BLaER1 (cell line): ENCODE data around the gene ZBP1.

ENCODE experiments used
- H3K27ac ChIP-seq: shearing (Covaris generic); formaldehyde crosslinking; 2 replicates; pipeline ENCODE4 v1.8.1; 2022
- H3K27me3 ChIP-seq: shearing (Covaris generic); formaldehyde crosslinking; 2 replicates; pipeline ENCODE4 v1.8.1; 2022
- H3K36me3 ChIP-seq: shearing (Covaris generic); formaldehyde crosslinking; 2 replicates; pipeline ENCODE4 v1.8.1; 2022
- H3K4me1 ChIP-seq: shearing (Covaris generic); formaldehyde crosslinking; 2 replicates; pipeline ENCODE4 v1.8.1; 2022
- H3K4me2 ChIP-seq: shearing (Covaris generic); formaldehyde crosslinking; 2 replicates; pipeline ENCODE4 v1.8.1; 2022
- H3K4me3 ChIP-seq: shearing (Covaris generic); formaldehyde crosslinking; 2 replicates; pipeline ENCODE4 v1.8.1; 2022
- H3K9ac ChIP-seq: shearing (Covaris generic); formaldehyde crosslinking; 2 replicates; pipeline ENCODE4 v1.8.1; 2022
- H3K9me3 ChIP-seq: shearing (Covaris generic); formaldehyde crosslinking; 2 replicates; pipeline ENCODE4 v1.8.1; 2022
- H4K20me1 ChIP-seq: shearing (Covaris generic); formaldehyde crosslinking; 2 replicates; pipeline ENCODE4 v1.8.1; 2022
- Cebpa-rat ChIP-seq: shearing (Covaris generic); IDR thresholded peaks from 2 replicates; pipeline ENCODE4 v1.8.1; 2022

ZBP1 gene

DNA sequence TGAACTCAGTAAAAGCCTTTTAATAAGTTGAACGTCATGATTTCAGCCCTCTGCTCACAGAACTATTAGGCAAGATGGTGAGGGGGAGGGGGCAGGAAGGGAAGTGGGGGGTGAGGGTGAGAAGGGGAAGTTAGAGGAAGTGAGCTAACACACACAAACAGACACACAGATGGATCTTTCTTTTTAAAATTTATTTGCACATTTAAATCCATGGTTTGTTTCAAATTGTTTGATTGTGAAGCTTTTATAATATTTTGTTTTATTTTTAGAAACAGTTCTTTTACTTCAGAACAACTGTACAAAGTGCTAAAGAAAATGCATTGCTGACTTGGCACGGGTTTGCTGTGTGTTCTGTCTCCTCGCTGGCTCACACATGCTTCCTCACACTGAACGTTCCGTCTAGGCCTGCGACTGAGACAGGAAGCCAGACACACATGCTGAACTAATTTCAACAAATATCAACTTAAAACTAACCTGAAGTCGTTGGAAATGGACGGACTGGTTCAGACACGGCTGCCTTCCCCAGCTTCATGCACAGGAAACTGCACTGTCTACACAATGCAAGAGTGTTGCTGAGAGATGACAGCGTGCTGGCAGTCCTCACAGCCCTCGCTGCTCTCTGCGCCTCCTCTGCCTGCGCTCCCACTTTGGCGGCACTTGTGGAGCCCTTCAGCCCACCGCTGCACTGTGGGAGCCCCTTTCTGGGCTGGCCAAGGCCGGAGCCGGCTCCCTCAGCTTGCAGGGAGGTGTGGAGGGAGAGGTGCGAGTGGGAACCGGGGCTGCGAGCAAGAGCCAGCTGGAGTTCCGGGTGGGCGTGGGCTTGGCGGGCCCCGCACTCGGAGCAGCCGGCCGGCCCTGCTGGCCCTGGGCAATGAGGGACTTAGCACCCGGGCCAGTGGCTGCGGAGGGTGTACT is 8.1 kb upstream of the ZBP1 start:
- Histone ChIP-seq H3K4me1 (peaks cover 42% of the 10 kb centered on the region), H3K27ac (peak overlapping the region; percentile 94), H3K9ac (peak overlapping the region; percentile 73), H4K20me1 (no peaks in the 10 kb centered on the region), H3K9me3 (peaks cover 27% of the 10 kb centered on the region), H3K4me3 (no peak overlapping the region), H3K36me3 (no peaks in the 10 kb centered on the region), H3K4me2 (peak overlapping the region; percentile 78), H3K27me3 (no peaks in the 10 kb centered on the region)
- 0 out of 2 replicates have a peak, but pooled peaks have one; percentile 40 for TF ChIP-seq Cebpa-rat

DNA sequence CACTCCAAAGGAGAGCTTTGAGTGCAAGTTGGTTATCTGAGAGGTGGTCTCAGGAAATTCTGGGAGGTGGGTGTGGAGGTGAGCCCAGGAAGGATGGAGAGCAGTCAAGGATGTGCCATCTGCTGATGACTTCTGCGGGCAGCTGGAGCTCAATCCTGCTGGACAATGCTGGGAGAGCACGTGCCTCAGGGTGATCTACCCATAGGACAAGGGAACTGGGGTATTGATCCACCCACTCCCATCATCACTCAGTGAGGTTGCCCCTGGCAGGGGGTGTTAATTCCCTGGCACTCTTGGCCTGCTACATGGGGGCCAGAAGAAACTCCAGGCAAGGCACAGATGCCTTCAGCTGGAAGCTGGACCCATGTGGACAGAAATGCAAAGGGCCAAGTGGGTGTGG is 7.1 kb upstream of the ZBP1 start:
- Histone ChIP-seq H3K4me3 (no peak overlapping the region), H3K36me3 (no peaks in the 10 kb centered on the region), H4K20me1 (no peaks in the 10 kb centered on the region), H3K27me3 (no peaks in the 10 kb centered on the region), H3K4me1 (peaks cover 50% of the 10 kb centered on the region), H3K27ac (peak overlapping the region; percentile 94), H3K4me2 (peak overlapping the region; percentile 78), H3K9me3 (peaks cover 27% of the 10 kb centered on the region), H3K9ac (no peak overlapping the region)
- no peak for TF ChIP-seq Cebpa-rat

DNA sequence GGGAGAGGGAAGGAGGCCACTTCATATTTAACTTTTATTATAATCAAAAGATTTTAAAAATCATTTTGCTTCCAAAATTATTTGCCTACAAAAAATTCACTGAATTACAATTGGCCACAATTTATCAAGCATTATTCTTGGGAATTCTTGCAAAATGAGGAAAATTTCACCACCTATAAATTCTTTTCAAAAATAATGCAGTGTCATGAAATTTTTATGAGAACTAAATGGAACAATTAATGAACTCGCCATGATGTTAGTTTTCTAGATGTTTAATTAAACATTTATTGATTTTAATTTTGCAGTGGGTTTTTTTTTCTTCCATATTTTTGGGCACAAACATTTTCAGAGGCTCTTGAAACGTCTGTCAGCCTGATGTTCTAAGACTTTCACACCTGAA is 5.8 kb upstream of the ZBP1 start:
- TF ChIP-seq Cebpa-rat: no peak

DNA sequence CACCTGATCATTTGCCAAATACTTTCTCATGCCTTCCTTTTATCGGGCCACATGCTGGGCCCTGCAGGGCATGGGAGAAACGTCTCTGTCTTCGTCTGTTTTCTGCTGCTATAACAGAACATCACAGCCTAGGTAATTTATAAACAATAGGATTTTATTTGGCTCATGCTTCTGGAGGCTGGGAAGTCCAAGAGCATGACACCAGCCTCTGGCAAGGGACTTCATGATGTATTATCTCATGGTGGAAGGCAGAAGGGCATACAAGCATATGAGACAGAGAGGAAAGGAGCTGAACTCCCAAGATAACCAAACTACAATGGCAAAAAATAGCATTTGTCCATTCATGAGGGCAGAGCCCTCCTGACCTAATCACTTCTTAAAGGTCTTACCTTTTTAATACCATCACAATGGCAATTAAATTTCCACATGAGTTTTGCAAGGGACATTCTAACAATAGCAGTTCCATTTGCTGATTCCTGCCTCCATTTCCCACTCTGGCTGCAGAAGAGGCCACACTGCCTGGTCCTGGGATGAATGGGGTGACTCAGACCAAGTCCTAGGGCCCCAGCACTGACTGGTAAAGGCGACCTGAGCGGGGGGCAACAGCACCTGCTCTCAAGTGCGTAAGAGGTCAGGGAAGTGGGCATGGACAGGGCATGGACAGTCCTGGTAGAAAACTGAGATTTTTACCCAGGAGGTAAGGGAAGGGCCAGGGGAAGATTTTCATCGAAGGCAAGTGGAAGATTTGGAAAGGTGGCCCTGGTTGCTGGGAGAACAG is 5.1 kb upstream of the ZBP1 start:
- Histone ChIP-seq H3K36me3 (no peaks in the 10 kb centered on the region), H3K27me3 (no peaks in the 10 kb centered on the region), H3K4me2 (no peak overlapping the region), H3K9me3 (peaks cover 23% of the 10 kb centered on the region), H3K27ac (no peak overlapping the region), H3K9ac (no peak overlapping the region), H3K4me3 (no peak overlapping the region), H4K20me1 (peaks cover 1% of the 10 kb centered on the region; the same call in 1 of the 2 replicates), H3K4me1 (peaks cover 62% of the 10 kb centered on the region)
- no peak for TF ChIP-seq Cebpa-rat

More for the DNA sequence above, 5.8 kb upstream of the ZBP1 start:
- Histone ChIP-seq H3K36me3 (no peaks in the 10 kb centered on the region), H4K20me1 (no peaks in the 10 kb centered on the region), H3K4me1 (peaks cover 56% of the 10 kb centered on the region), H3K27me3 (no peaks in the 10 kb centered on the region), H3K4me3 (no peak overlapping the region), H3K9ac (no peak overlapping the region), H3K9me3 (peaks cover 27% of the 10 kb centered on the region), H3K27ac (no peak overlapping the region), H3K4me2 (no peak overlapping the region)

DNA sequence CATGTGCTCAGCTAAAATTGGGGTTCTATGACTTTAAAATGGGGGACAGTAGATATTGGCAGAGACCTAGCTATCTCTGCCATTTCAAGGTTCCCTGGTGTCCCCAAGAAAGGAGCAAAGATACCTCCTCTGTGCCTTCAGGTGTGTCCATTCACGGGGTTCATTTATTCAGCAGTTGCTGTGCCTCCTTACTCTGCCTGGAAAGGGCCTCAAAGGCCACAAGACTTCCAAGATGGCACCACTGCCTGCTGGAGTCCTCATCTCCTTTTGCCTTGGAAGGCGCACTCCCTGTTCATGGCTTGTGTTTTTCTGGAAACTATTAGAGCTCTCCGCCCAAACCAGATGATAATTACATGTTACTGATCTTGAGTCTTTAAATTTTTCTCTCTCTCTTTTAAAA is 3.9 kb upstream of the ZBP1 start:
- Histone ChIP-seq H3K9ac (no peak overlapping the region), H3K4me1 (peaks cover 66% of the 10 kb centered on the region), H4K20me1 (peaks cover 13% of the 10 kb centered on the region), H3K27me3 (no peaks in the 10 kb centered on the region), H3K36me3 (no peaks in the 10 kb centered on the region), H3K27ac (no peak overlapping the region), H3K4me3 (no peak overlapping the region), H3K4me2 (no peak overlapping the region), H3K9me3 (peaks cover 12% of the 10 kb centered on the region; the same call in 1 of the 2 replicates)
- TF ChIP-seq Cebpa-rat: no peak

DNA sequence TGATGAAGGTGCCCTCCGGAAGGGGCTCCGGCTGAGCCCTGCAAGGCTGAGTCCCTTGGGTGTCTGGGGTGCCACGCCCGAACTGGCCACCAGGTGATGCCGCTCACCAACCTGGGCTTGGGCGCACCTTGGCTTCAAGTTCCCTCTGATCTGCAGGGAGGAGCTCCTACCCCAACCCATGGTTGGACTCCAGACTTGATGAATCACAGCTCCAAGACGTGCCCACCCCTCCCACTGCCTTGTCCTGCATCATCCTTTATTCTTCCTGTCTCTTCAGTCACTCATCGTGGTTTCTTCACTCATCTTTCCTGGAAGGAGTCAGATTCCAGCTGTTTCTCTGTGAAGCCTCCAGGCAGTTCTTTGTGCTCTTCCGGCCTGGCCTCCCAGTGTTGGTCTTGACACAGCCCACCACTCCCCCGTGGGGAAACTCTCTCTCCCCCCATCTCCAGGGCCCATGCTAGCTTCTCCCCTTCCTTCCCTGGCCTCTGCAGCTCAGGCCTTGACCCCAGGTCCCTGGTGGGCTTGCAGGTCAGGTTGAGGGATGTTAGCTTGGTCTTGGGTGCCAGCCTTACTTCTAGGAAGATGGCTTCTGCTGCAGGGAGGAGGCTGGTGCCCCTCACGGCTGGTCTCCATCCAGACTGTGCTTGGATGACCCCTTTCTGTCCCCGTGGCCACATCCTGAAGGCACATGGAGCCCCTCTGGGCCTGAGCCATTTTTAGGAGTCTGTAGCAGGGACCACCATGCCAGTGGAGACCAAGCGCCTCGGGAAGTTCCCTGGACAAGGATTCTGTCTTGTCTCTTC is 2.6 kb upstream of the ZBP1 start:
- Histone ChIP-seq H4K20me1 (peaks cover 18% of the 10 kb centered on the region), H3K4me2 (peak overlapping the region; percentile 95), H3K4me3 (no peak overlapping the region), H3K27me3 (no peaks in the 10 kb centered on the region), H3K27ac (no peak overlapping the region), H3K36me3 (no peaks in the 10 kb centered on the region), H3K9ac (no peak overlapping the region), H3K9me3 (peaks cover 12% of the 10 kb centered on the region; the same call in 1 of the 2 replicates), H3K4me1 (peaks cover 66% of the 10 kb centered on the region)
- TF ChIP-seq Cebpa-rat: no peak

DNA sequence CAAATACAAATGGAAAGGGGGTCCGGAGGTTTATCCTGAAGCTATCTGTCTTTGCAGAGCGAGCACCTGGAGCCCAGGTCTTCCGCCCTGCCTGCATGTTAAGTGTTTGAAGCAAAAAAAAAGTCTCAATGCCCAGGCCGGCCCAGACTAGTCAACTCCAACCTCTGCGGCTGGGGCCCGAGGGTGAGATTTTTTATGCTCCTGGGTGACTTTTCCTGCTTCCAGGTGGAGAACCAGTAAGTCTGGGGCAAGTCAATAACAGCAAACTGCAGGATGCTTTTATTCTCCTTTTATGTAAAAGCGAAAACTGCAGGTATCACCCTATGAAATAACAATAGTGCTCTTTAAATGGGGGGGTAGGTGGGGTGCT is 2.0 kb upstream of the ZBP1 start:
- Histone ChIP-seq H3K4me2 (peak overlapping the region; percentile 95; the same call in 1 of the 2 replicates), H3K36me3 (no peaks in the 10 kb centered on the region), H3K4me3 (no peak overlapping the region), H3K9ac (no peak overlapping the region), H3K27ac (no peak overlapping the region), H3K4me1 (peaks cover 66% of the 10 kb centered on the region), H4K20me1 (peaks cover 19% of the 10 kb centered on the region), H3K9me3 (peaks cover 12% of the 10 kb centered on the region; the same call in 1 of the 2 replicates), H3K27me3 (no peaks in the 10 kb centered on the region)
- no peak for TF ChIP-seq Cebpa-rat

DNA sequence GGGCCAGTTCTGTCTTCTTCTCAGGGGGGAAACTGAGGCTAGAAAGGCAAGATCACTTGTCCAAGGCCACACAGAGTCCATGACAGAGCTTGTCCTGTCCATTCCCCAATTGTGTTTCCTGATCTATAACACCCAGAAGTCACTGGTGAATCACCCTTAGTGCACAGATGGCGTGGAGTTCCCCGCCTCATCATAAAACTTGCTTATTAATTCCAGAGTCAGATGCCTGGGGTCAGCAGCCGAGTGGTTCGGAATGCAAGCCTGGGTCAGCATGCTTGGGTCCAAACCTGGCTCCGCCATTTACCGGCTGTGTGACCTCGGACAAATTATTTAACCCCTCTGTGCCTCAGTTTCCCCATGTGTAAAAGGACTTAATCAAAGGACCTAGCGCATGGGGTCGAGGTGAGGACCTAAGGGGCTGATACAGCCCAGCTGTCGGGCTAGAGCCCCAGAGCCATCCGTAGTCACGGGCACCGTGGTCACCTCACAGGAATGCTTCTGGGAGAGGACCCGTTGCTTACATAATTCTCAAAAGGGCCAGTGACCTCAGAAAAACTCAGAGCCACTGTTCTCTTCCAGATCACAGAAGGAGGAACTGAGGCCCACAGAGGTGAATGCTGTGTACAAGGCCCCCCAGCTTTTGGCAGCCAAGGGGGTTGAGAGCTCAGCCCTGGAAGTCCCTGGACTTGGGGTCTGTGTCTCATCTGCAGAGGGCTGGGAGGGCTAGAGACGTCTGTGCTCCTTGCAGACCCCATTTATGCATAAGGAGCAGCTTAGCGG is 1.4 kb upstream of the ZBP1 start:
- peaks cover 67% of the 10 kb centered on the region for H3K4me1 ChIP-seq
- no peak overlapping the region for H3K4me3 ChIP-seq
- peaks cover 19% of the 10 kb centered on the region for H4K20me1 ChIP-seq
- H3K27me3 ChIP-seq: no peaks in the 10 kb centered on the region
- H3K9ac ChIP-seq: no peak overlapping the region
- H3K4me2 ChIP-seq: peak overlapping the region; percentile 95
- no peak for TF ChIP-seq Cebpa-rat
- peaks cover 12% of the 10 kb centered on the region; the same call in 1 of the 2 replicates for H3K9me3 ChIP-seq
- no peak overlapping the region for H3K27ac ChIP-seq
- H3K36me3 ChIP-seq: no peaks in the 10 kb centered on the region
